Measurements from ENCODE around the gene MATN4.

MATN4 gene

DNA sequence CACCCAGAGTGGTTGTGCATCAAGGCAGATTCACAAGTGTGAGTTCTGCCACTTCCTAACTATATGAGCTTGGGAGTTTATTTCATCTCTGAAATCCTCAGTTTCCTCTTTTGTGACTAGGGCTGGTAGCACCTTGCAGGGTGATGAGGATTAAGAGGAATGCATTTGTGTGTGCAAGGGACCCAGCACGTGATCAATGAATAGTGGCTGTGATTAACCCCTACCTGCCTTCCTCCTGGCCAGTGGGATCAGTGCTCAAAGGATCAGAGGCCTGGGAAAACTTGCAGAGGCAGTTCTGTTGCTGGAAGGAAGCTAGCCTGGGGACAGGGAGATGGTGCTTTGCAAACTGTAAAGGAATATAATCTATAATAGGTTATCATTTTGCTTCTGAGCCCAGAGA lies 32.9 kb upstream of the MATN4 start:
- DNase-seq (ENCODE audit: low read depth in 3 of 3) = no peak

DNA sequence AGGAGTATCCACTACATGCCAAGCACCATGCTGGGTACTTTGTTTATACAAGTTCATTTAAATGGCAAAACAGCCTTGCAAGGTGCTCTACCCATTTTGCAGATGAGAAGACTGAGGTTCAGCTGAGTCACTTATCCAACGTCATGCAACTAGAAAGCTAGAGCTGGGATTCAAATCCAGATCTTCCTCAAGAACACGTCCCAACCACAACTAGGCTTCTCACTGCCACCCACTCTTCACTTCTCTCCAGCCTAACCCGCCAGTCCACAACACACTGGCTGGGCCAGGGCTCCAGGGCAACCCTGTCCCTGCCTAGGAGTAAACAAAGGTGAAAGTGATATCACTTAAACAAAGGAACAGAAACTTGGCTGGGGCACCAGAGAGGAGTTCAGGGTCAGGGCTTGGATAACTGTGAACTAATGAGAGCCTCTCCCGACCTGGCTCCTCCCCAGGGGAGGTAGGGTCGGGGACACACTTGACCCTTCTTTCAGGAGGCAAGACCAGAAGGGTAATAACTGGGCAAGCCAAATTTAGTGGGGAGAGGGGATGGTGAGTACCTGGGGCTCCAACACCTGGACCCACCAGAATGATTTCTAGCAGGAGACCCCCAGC lies 32.2 kb upstream of the MATN4 start:
- DNase-seq (ENCODE audit: low read depth in 3 of 3) = no peak

DNA sequence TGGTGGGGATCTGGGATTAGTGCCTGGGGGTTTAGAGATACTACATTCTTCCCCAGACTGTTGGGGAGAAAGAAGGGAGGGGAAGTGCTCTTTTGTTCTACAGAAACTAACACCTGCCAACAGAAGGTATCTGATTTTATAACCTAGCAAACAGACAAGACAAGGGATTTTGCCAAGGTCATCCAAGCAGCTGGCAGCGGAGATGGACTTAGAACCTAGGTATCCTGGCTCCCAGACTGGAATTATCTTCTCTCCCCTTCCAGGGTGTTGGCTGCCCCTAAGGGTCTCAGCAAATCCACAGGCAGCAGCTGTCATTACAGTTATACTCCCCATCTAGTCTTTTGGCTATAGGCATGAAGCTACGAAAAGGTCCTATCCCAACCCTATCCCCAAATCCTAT lies 31.7 kb upstream of the MATN4 start:
- no peak for DNase-seq (ENCODE audit: low read depth in 3 of 3)

DNA sequence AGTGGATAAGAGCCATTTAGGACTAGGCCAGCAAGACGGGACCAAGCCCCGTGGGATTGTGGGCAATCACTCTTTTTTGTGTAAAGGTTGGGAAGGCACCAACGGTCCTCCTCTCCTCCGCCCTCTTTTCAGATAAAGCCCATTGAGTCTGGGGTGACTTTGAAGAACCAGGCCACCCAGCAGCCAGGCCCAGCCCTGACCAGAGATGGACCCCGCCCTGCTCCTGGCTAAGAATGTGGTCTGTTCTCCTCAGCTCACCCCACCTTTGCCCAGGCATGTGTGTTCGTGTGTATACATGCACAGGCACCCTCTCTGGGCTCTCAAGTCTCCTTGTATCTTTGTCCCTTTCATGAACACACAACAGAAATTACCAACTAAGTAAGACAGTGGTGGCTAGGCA lies 31.0 kb upstream of the MATN4 start:
- no peak for DNase-seq (ENCODE audit: low read depth in 3 of 3)

DNA sequence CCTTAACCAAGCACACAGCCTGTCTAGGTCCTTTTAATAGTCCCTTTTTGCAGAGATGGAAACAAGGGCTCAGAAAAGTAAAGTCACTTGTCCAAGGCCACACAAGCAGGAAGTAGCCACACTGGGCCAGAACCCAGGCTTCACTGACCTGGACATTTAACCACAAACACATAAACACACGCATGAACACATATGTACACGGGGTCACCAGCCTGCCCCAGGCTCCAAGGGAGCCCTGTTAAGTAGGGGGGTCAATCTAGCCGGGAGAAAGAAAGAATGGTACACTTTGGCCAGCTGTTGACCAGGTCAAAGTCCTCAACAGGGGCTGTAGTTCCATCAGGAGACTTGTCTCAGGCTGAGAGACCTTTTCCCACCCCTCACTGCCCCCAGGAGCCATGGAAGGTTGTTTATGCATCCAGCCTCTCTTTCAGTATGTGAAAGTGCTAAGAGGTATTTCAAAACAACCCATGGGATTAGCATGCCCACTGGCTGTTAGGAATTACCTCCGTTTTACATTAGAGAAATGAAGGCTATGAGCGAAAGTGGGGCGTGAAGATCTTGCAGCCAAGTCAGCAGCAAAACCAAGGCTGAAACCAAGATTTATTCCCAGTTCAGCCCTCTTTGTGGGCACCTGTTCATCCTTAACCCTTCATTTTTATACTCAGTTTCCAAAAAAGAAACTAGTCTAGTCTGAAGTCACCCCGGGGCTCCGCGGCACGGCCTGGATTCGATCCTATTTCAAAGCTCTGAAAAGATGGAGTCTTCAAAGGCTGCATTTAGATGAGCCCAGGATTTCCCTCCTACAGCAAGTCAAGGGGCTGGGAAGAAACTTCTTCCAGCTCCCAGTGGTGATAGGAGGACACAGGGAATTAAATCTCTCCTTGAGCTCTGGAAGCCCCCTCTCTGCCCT lies 30.3 kb upstream of the MATN4 start:
- no peak for DNase-seq (ENCODE audit: low read depth in 3 of 3)

DNA sequence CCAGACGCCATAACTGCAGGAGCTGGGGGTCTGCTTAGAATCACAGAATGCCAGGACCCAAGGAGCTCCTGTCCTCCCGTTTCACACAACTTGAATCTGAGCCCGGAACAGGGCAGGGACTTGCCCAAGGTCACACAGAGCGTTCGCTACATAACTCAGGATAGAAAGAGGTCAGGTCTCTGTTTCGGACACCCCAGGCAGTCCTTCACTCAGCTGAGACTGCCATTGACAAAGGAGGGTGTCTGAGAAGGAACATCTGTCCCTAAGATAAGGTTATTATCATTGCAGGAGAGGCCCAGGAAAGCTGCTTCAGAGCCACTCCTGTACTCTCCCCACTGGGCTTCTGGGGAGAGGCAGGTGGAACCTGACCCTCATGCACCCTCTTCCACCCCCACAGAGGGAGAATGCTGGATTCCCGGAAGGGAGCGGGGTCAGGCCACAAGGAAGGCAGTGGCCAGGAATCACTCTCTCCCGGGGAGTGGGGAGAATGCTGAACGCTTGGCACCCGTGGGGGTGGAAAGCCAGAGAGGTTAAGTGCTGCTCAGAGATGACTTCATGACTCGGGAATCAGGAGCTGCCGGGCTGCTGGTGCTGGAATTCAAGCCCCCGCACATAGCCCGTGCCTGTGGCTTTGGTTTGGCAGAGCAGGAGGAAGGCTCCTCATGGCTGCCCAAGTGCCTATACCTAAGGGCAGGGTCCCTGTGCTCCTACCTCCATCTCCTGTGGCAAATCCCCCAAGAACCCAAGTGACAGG lies 29.4 kb upstream of the MATN4 start:
- no peak for DNase-seq (ENCODE audit: low read depth in 3 of 3)

DNA sequence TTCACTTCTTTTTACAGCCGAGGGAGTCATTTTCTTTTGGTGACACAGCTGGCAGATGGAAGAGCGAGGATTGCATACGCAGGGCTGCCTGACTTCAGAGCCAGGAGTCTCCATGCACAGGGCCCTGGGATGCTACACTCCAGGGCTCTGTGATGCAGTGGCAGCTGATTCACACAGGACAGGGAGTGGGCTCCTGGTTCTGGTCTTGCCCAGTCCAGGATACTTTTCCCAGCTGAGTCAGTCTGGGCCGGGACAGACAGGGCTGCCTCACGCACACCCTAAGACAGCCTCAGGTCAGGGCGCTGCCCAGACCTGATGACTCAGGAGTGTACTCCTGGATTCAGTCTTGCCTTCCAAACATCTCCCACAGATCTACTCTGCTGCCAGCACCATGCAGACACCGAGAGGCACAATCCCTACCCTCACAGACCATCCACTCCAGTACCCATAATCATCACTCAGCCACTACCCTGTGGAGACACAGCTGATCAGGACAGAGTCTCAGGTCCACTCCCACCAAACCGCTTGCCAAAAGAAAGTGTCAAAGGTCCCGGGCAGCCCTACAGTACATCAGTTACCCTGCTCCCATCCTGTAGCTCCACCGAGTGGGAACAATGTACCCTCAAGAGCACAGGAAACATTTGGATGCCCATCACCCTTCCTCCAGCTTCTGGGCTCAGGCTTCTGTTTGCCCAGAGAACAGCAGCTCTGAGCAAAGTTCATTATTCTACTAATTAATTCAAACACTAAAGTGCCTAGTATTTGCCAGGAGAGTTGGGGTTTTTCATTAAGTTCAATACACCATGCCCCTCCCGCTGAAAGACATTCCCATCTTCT lies 28.6 kb upstream of the MATN4 start:
- DNase-seq (ENCODE audit: low read depth in 3 of 3) = no peak

DNA sequence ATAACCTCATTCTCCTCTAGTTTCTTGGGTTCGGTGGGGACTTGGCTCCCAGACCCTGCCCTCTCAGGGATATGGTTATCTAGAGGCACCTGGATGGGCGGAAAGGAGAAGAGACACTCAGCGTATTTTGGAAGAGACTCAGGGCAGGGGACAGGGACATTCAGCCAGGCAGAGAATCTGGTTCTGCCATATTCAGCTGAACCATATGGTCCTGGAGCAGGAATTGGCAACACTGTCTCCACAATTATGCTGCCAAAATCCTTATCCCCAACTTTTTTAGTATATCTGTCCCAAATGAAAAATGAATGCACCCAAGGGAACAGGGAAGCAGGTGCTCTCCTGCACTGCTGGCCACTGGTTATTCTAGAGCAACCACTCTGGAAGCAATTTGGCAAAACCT lies 22.4 kb upstream of the MATN4 start:
- no peak for DNase-seq (ENCODE audit: low read depth in 3 of 3)

DNA sequence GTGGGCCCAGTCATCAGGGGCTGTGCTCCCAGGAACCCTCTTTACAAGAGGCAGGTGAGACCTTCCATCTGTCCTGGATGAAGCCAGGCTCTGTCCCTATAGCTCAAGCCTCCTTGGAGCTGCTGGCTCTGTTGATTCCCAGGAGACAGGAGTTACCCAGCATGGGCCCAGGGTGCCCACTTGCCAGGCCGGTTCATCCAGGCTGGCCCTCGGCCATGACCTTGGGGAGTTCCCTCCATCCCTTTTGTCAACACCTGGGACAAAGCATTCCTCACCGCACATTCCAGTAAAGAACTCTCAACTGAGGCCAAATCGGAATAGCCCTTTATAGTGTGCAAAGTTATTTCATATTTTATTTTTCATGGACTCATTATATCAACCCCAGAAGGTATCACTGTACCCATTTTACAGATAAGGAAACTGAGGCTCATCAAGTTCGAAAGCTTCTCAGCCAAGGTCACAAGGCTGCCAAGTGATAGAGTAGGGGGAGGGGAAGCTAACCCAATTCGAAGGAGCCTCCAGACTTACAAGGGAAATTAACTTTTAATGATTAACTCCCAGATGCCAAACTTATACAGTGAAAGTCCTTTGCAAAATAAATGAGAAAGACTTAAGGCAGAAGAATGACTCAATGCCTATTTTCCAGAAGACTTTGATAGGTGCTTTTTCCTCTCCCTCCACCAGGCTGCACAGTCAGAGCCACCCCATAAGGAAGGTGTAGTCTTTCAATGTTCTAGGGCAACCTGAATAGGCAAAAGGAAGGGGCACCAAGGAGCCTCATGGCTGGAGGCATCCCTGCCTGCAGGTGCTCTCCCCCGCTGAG lies 21.6 kb upstream of the MATN4 start:
- DNase-seq (ENCODE audit: low read depth in 3 of 3) = no peak

DNA sequence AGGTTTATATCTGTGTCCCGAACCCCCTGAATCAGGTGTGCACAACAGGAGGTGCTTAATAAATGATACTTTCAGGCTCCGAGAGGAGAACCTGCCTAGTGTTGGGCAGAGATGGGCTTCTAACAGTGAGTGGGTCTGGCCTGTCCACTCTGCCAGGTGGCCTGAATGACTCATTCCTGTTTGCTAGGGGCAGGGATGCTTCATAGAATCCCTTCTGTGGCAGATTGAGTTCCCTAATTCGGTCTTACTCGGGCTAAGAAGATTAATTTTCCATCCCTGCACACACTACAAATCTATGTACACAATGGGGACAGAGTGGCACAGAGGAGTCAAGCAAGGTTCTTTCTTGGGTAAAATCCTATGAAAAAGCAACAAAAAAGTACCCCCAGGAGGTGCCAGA lies 20.4 kb upstream of the MATN4 start:
- DNase-seq (ENCODE audit: low read depth in 3 of 3) = no peak

DNA sequence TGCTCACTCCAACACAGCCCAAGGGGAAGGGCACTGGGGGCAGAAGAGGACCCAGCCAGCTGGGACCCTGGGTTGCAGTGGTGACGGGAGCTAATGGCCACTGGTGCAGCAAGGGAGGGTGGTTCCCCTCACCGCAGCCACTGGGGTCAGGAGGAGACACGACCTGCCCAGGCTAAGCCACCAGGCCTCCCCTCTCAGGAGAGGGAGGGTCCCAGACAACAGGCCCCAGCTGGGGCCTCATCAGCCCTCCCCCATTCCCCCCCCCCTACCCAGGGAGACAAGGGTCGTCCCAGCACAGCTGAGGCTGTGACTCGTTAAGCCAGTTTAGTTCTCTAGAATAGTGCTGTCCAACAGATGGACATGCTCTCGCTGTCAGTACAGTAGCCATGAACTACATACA lies 17.3 kb upstream of the MATN4 start:
- DNase-seq (ENCODE audit: low read depth in 3 of 3) = no peak

DNA sequence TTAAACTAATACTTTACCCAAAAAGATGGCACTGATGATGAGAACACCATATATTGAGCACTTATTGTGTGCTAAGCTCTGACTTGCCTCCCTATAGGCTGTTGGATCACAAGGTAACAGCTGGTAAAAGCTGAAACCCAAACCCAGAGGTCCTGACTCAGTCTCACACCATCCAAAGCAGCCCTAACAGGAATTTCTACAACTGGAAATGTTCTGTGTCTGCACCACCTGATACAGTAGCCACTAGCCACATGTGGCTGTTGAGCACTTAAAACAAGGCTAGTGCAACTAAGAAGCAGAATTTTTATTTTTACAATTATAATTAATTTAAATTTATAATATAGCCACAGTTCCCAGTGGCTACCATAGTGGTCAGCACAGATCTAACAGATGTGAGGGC lies 15.6 kb upstream of the MATN4 start:
- DNase-seq (ENCODE audit: low read depth in 3 of 3) = no peak

DNA sequence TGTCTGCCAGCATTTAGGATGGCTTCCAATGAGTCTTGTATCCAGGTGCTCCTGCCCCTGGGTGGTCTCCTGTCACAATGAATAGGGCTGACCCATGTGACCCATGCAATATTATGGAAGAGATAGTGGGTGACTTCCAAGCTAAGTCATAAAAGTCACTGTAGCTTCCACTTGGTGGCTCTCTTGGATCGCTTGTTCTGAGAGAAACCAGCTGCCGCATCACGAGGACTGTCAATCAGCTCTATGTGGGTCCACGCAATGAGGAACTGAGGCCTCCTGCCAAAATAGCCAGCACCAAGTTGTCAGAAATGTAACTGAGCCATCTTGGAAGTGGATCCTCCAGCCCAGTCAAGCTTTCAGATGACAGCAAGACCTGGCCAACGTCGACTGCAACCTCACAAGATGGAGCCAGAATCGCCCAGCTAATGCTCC lies 14.9 kb upstream of the MATN4 start:
- no peak for DNase-seq (ENCODE audit: low read depth in 3 of 3)

DNA sequence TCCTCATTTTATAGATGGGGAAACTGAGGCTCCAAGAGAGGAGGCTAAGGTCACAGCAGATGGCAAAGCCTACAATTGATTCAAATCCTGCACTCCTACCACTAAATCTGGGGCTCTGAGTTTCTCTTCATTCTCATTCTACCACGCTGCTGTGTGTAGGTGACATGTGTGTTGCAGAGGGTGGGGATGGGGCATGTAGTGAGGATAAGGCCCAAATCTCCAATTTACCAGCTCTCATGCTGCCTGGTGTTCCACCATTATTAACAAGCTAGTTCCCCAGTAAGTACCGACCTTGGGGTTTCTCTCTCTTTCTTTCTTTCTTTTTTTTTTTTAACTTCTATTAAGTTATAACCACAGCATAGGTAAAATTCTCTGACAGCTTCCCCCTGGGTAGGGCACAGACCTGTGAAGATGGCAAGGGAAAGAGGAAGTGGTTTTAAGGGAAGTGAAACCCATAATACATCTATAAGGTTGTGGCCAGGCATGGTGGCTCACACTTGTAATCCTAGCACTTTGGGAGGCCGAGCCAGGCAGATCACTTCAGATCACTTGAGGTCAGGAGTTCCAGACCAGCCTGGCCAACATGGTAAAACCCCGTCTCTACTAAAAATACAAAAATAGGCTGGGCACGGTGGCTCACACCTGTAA lies 13.0 kb upstream of the MATN4 start:
- DNase-seq (ENCODE audit: low read depth in 3 of 3) = no peak

DNA sequence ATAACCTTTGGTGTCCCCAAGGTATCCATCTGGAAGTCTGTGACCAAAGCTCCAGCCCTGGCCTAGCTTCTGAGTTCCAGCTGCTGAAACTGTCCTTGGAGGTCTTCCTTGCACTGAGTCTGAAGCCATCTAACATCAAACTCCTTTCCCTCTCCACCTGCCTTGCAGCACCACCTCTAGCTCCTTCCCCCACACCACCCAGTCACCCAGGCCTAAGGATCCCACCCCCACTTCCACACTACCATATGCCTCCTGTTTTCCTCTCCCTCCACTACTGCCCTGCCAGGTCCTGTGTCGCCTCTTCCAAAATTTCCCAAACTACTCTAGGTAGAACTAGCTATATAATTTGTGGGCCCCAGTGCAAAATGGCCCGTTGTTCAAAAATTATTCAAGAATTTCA lies 10.8 kb upstream of the MATN4 start:
- DNase-seq (ENCODE audit: low read depth in 3 of 3) = no peak

DNA sequence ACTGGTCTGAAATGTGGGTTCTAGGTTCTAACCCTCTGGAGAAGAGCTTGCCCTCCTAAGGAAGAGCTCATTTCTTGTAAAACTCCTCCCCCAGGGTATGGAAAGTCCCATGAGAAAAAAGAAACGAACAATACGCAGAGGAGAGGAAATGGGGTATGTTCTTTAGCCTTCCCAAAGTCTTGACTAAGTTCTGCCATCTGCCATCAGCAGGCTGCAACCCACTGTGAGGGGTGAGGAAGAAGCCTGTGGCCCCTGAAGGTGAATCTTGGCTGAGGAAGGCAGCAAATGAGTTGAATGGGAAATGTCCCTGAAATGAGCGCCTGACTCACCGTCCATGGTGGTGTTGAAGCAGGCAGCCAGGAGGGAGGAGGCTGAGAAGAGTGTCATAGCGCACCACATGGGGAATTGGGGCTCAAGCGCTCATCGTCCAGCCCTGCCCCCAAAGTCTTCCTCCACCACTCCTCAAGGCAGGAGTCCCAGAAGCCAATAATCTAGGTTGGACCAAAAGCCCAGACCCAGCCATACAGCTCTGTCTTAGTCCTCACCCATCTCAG lies 10.4 kb upstream of the MATN4 start:
- DNase-seq (ENCODE audit: low read depth in 3 of 3) = no peak

DNA sequence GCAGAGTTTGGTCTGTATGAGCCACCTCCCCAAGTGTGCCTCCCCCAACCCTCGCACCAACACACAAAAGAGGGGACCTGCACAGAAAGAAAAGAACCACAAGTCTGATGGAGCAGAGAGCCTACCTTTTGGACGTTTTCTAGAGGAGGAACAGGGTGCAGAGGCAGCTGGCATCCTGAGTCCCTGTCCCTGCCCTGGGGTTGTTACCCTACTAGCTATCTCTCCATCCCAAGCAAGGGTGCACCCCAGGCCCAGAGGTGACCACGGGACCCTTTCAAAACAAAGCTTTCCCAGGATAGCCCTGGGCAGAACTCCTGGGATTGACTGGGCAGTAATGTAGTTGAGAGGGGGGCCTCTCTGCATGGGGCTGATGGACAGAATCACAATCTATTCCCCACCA lies 9.7 kb upstream of the MATN4 start:
- no peak for DNase-seq (ENCODE audit: low read depth in 3 of 3)

DNA sequence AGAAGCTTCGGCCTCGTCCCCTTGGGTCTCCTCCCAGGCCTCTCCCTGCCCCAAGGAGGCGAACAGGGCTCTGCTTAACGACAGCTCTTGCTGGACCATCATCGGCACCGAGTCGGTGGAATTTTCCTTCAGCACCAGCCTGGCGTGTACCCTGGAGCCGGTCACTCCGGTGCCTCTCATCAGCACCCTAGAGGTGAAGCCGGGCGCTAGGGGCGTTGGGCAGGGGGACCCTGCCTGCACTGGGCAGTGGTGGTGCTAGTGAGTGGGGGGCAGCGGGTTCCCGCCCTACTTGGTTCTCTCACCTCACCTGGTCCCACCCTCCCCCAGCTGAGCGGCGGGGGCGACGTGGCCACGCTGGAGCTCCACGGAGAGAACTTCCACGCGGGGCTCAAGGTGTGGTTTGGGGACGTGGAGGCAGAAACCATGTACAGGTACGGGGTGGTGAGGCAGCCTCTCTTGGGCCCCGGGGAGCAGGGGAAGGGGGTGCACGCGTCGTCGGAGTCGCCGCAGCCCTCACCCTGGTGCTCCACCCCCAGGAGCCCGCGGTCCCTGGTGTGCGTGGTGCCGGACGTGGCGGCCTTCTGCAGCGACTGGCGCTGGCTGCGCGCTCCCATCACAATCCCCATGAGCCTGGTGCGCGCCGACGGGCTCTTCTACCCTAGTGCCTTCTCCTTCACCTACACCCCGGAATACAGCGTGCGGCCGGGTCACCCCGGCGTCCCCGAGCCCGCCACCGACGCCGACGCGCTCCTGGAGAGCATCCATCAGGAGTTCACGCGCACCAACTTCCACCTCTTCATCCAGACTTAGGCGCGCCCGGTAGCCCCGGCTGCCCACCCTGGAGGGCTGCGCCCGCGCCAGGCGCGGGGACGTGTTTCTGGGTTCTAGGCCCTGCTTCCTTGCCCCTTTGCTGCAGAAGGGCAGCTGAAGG lies 8.3 kb upstream of the MATN4 start:
- no peak for DNase-seq (ENCODE audit: low read depth in 3 of 3)

DNA sequence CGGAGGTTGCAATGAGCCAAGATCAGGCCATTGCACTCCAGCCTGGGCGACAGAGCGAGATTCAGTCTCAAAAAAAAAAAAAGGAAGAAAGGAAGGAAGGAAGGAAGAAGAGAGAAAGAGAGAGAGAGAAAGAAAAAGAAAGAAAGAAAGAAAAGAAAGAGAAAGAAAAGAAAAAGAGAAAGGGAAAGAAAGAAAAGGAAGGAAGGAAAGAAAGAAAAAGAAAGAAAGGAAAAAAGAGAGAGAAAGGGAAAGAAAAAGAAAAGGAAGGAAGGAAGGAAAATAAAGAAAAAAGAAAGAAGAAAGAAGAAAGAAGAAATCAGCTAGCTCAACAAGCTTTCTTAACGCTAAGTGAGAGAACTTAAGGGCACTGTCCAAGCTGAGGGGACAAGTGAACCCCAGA lies 7.6 kb upstream of the MATN4 start:
- no peak for DNase-seq (ENCODE audit: low read depth in 3 of 3)
